Activated CD4-positive, alpha-beta T cell treated with anti-CD3 and anti-CD28 coated beads, Interleukin-2, amount 10 ng/mL, durations not matched to agents 24 days and 14 days (primary cell): ENCODE measurements around the gene FGGY. TPM values are rescaled to one million over a fixed set of nuclear protein-coding genes. Genes with fewer than 3 reads are reported as not detected.
"Not testable (repeated sequence)": the region's sequence is repeated elsewhere in the genome, so short reads cannot be mapped to it uniquely, and the experiment has no call there.

ENCODE experiments used
- DNase-seq: peaks from one replicate; pipeline ENCODE4 v3.0.0; 2022
- H3K27ac Mint-ChIP-seq: one replicate; pipeline ENCODE4 v1.8.0; 2022; ENCODE audit warnings: mild to moderate bottlenecking, mixed read lengths
- H3K27me3 Mint-ChIP-seq: one replicate; pipeline ENCODE4 v1.8.0; 2022; ENCODE audit warnings: mixed read lengths
- H3K36me3 Mint-ChIP-seq: one replicate; pipeline ENCODE4 v1.8.0; 2022; ENCODE audit warnings: low read depth, mild to moderate bottlenecking, mixed read lengths
- H3K4me1 Mint-ChIP-seq: one replicate; pipeline ENCODE4 v1.8.0; 2021; ENCODE audit warnings: mixed read lengths
- H3K4me3 Mint-ChIP-seq: one replicate; pipeline ENCODE4 v1.8.0; 2022; ENCODE audit warnings: mild to moderate bottlenecking, moderate library complexity, mixed read lengths
- H3K9me3 Mint-ChIP-seq: one replicate; pipeline ENCODE4 v1.8.0; 2021; ENCODE audit warnings: mixed read lengths
- intact Hi-C: fragments of 100-400 bp; cut with micrococcal nuclease; formaldehyde crosslinking; loops from one replicate; pipeline ENCODE4 v1.15.1; 2023
- total RNA-seq: library from RNA; stranded (reverse); gene quantifications from 2 replicates; pipeline ENCODE4 v1.2.3, GENCODE V29; 2022

Gene FGGY
- total RNA-seq, 1 donor from 2014 or later: 8.1 TPM

- no peaks in the 10 kb centered on the region for H3K27me3 Mint-ChIP-seq
- no peak overlapping the region for H3K4me3 Mint-ChIP-seq
- H3K9me3 Mint-ChIP-seq: no peaks in the 10 kb centered on the region
- H3K4me1 Mint-ChIP-seq: no peaks in the 10 kb centered on the region
- intact Hi-C loops: no loop called here
- H3K36me3 Mint-ChIP-seq: no peaks in the 10 kb centered on the region
- no peak overlapping the region for H3K27ac Mint-ChIP-seq
- no peak for DNase-seq
Measured at GRCh38 chr1:59520194-59520593, 223.3 kb downstream of the FGGY start.

GRCh38 chr1:59520827-59521418 is 224.0 kb downstream of the FGGY start:
- Mint-ChIP-seq H3K27ac (no peak overlapping the region), H3K27me3 (no peaks in the 10 kb centered on the region), H3K36me3 (no peaks in the 10 kb centered on the region), H3K4me1 (no peaks in the 10 kb centered on the region), H3K4me3 (no peak overlapping the region), H3K9me3 (no peaks in the 10 kb centered on the region)
- intact Hi-C loops: no loop called here
- DNase-seq: no peak

GRCh38 chr1:59521456-59521855 is 224.6 kb downstream of the FGGY start:
- intact Hi-C loops: no loop called here
- H3K4me1 Mint-ChIP-seq: no peaks in the 10 kb centered on the region
- no peak overlapping the region for H3K27ac Mint-ChIP-seq
- no peaks in the 10 kb centered on the region for H3K27me3 Mint-ChIP-seq
- H3K9me3 Mint-ChIP-seq: no peaks in the 10 kb centered on the region
- no peak overlapping the region for H3K4me3 Mint-ChIP-seq
- no peaks in the 10 kb centered on the region for H3K36me3 Mint-ChIP-seq
- no peak for DNase-seq

- no peak for DNase-seq
- Mint-ChIP-seq H3K27me3 (no peaks in the 10 kb centered on the region), H3K27ac (no peak overlapping the region), H3K9me3 (no peaks in the 10 kb centered on the region), H3K4me3 (no peak overlapping the region), H3K4me1 (no peaks in the 10 kb centered on the region), H3K36me3 (no peaks in the 10 kb centered on the region)
- intact Hi-C loops: no loop called here
Measured at GRCh38 chr1:59522925-59523505, 226.1 kb downstream of the FGGY start.

GRCh38 chr1:59523745-59524450 is 227.0 kb downstream of the FGGY start:
- DNase-seq: no peak
- intact Hi-C loops: no loop called here
- H3K36me3 Mint-ChIP-seq: no peaks in the 10 kb centered on the region
- no peak overlapping the region for H3K4me3 Mint-ChIP-seq
- H3K27ac Mint-ChIP-seq: no peak overlapping the region
- H3K4me1 Mint-ChIP-seq: no peaks in the 10 kb centered on the region
- H3K27me3 Mint-ChIP-seq: no peaks in the 10 kb centered on the region
- no peaks in the 10 kb centered on the region for H3K9me3 Mint-ChIP-seq

- Mint-ChIP-seq H3K27me3 (no peaks in the 10 kb centered on the region), H3K36me3 (no peaks in the 10 kb centered on the region), H3K4me1 (no peaks in the 10 kb centered on the region), H3K4me3 (no peak overlapping the region), H3K9me3 (no peaks in the 10 kb centered on the region), H3K27ac (no peak overlapping the region)
- intact Hi-C loops: no loop called here
- no peak for DNase-seq
Measured at GRCh38 chr1:59526240-59526639, 229.3 kb downstream of the FGGY start.

- Mint-ChIP-seq H3K4me1 (no peaks in the 10 kb centered on the region), H3K27me3 (no peaks in the 10 kb centered on the region), H3K27ac (no peak overlapping the region), H3K4me3 (no peak overlapping the region), H3K9me3 (no peaks in the 10 kb centered on the region), H3K36me3 (no peaks in the 10 kb centered on the region)
- intact Hi-C loops: no loop called here
- no peak for DNase-seq
Measured at GRCh38 chr1:59528471-59528870, 231.6 kb downstream of the FGGY start.

GRCh38 chr1:59528900-59529299 is 232.0 kb downstream of the FGGY start:
- no peak for DNase-seq
- Mint-ChIP-seq H3K4me3 (no peak overlapping the region), H3K9me3 (no peaks in the 10 kb centered on the region), H3K4me1 (no peaks in the 10 kb centered on the region), H3K36me3 (no peaks in the 10 kb centered on the region), H3K27me3 (no peaks in the 10 kb centered on the region), H3K27ac (no peak overlapping the region)
- intact Hi-C loops: no loop called here

GRCh38 chr1:59530119-59530518 is 233.2 kb downstream of the FGGY start:
- intact Hi-C loops: no loop called here
- Mint-ChIP-seq H3K36me3 (no peaks in the 10 kb centered on the region), H3K4me1 (no peaks in the 10 kb centered on the region), H3K4me3 (no peak overlapping the region), H3K9me3 (no peaks in the 10 kb centered on the region), H3K27me3 (no peaks in the 10 kb centered on the region), H3K27ac (no peak overlapping the region)
- DNase-seq: no peak

GRCh38 chr1:59532102-59532501 is 235.2 kb downstream of the FGGY start:
- no peak overlapping the region for H3K27ac Mint-ChIP-seq
- DNase-seq: no peak
- intact Hi-C loops: no loop called here
- H3K4me1 Mint-ChIP-seq: no peaks in the 10 kb centered on the region
- no peaks in the 10 kb centered on the region for H3K9me3 Mint-ChIP-seq
- H3K27me3 Mint-ChIP-seq: no peaks in the 10 kb centered on the region
- H3K4me3 Mint-ChIP-seq: no peak overlapping the region
- H3K36me3 Mint-ChIP-seq: no peaks in the 10 kb centered on the region

- H3K4me3 Mint-ChIP-seq, H3K4me1 Mint-ChIP-seq, H3K9me3 Mint-ChIP-seq, H3K27ac Mint-ChIP-seq, intact Hi-C loops, DNase-seq, H3K36me3 Mint-ChIP-seq, H3K27me3 Mint-ChIP-seq: not testable (repeated sequence)
Measured at GRCh38 chr1:59538476-59538875, 241.6 kb downstream of the FGGY start.

GRCh38 chr1:59539961-59540681 is 243.2 kb downstream of the FGGY start:
- no peak for DNase-seq
- H3K4me1 Mint-ChIP-seq: peaks cover 3% of the 10 kb centered on the region
- H3K27me3 Mint-ChIP-seq: no peaks in the 10 kb centered on the region
- H3K9me3 Mint-ChIP-seq: no peaks in the 10 kb centered on the region
- H3K27ac Mint-ChIP-seq: no peak overlapping the region
- intact Hi-C loops: no loop called here
- no peaks in the 10 kb centered on the region for H3K36me3 Mint-ChIP-seq
- no peak overlapping the region for H3K4me3 Mint-ChIP-seq

- no peaks in the 10 kb centered on the region for H3K27me3 Mint-ChIP-seq
- no peaks in the 10 kb centered on the region for H3K9me3 Mint-ChIP-seq
- H3K36me3 Mint-ChIP-seq: no peaks in the 10 kb centered on the region
- peaks cover 3% of the 10 kb centered on the region for H3K4me1 Mint-ChIP-seq
- no peak overlapping the region for H3K27ac Mint-ChIP-seq
- intact Hi-C loops: no loop called here
- no peak for DNase-seq
- H3K4me3 Mint-ChIP-seq: no peak overlapping the region
Measured at GRCh38 chr1:59541161-59541560, 244.3 kb downstream of the FGGY start.

GRCh38 chr1:59541891-59542290 is 245.0 kb downstream of the FGGY start:
- intact Hi-C loops: no loop called here
- Mint-ChIP-seq H3K27me3 (no peaks in the 10 kb centered on the region), H3K4me1 (peaks cover 3% of the 10 kb centered on the region), H3K36me3 (no peaks in the 10 kb centered on the region), H3K27ac (no peak overlapping the region), H3K9me3 (no peaks in the 10 kb centered on the region), H3K4me3 (no peak overlapping the region)
- DNase-seq: no peak
